Astrocyte of the cerebellum (primary cell): ENCODE results near the gene PGA5.

ENCODE experiments used
- DNase-seq: peaks from one replicate; pipeline ENCODE4 v3.0.0-alpha.2; 2011; ENCODE audit warnings: low read depth
- H3K4me3 ChIP-seq: 2 replicates; pipeline ENCODE4 v1.5.1; 2011; ENCODE audit warnings: mild to moderate bottlenecking, low read depth, low read length, moderate library complexity
- in situ Hi-C: cut with HindIII; loops from 2 replicates; pipeline ENCODE4 v1.10.0; 2017; ENCODE audit warnings: low sequenced_read_pairs
- TF ChIP-seq, protein P1 (sequence below): IDR thresholded peaks from 2 replicates; pipeline ENCODE4 v1.5.1; 2012; ENCODE audit warnings: low read length, low read depth, moderate library complexity, mild to moderate bottlenecking; ENCODE audit errors: missing control alignments

Gene PGA5

DNA sequence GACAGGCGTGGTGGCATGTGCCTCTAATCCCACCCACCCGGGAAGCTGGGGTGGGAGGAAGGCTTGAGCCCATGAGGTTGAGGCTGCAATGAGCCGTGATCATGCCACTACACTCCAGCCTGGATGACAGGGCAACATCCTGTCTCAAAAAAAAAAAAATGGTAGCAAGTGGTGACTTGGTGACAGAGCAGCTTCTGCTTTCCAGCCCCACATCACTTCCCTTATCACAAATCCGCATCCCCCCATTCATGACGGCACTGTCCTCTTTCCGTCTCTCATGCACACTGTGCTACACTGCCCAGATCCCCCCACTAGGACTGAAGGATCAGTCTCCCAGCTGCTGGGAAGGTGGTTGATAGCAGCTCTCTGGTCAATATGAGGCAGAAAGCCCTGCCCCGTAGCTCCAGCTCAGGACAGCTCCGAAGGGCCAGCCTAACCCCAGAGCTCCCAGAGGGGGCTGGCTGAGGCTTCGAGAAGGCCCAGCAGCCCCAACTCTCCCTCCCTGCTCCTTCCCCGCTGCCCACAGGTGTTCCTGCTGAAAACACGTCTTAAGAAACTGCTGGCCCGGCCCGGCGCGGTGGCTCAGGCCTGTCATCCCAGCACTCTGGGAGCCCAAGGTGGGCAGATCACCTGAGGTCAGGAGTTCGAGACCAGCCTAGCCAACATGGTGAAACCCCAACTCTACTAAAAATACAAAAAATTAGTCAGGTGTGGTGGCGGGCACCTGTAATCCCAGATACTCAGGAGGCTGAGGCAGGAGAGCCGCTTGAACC lies 15.9 kb downstream of the PGA5 start:
- DNase-seq = no peak
- in situ Hi-C loops = no loop called here
- H3K4me3 ChIP-seq = no peak overlapping the region
- TF ChIP-seq, protein P1, sequence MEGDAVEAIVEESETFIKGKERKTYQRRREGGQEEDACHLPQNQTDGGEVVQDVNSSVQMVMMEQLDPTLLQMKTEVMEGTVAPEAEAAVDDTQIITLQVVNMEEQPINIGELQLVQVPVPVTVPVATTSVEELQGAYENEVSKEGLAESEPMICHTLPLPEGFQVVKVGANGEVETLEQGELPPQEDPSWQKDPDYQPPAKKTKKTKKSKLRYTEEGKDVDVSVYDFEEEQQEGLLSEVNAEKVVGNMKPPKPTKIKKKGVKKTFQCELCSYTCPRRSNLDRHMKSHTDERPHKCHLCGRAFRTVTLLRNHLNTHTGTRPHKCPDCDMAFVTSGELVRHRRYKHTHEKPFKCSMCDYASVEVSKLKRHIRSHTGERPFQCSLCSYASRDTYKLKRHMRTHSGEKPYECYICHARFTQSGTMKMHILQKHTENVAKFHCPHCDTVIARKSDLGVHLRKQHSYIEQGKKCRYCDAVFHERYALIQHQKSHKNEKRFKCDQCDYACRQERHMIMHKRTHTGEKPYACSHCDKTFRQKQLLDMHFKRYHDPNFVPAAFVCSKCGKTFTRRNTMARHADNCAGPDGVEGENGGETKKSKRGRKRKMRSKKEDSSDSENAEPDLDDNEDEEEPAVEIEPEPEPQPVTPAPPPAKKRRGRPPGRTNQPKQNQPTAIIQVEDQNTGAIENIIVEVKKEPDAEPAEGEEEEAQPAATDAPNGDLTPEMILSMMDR = no peak

DNA sequence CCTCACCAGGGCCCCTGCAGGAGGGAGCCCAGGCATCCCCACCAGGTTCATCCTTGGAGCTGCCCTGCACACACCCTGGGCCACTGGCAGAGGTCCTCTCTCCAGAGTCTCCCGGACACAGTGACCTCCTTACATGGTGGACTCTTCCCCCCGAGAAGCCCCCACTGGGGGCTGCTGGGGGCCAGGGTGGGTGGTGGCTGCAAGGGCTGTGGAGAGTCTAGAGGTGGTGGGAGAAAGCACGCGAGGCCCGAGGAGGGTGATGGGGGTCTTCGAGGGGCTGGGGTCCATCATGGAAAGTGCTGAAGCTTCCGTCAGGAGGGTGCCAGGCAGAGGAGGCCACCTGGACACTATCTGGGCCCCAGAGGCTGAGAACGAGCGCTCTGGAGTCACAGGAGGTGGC lies 17.6 kb downstream of the PGA5 start:
- no peak for DNase-seq
- H3K4me3 ChIP-seq = no peak overlapping the region
- in situ Hi-C loops = no loop called here
- TF ChIP-seq, protein P1 = no peak

DNA sequence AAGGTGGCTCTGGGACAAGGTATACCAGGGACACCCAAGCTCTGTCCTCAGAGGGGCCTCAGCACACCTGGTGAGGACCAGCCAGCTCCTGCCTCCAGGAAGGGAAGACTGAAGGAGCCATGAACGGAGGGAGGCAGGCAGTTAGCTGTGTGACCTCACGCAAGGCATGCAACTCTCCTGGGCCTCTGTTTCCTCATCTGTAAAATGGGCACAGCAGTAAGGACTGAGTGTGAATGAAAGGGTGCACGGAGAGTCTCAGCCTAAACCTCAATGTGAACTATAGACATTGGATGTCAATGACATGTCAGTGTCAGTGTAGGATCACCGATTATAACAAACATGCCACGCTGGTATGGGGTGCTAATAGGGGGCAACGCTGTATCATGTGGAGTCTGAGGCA lies 18.4 kb downstream of the PGA5 start:
- no peak for DNase-seq
- in situ Hi-C loops = no loop called here
- H3K4me3 ChIP-seq = no peak overlapping the region
- TF ChIP-seq, protein P1 = no peak

DNA sequence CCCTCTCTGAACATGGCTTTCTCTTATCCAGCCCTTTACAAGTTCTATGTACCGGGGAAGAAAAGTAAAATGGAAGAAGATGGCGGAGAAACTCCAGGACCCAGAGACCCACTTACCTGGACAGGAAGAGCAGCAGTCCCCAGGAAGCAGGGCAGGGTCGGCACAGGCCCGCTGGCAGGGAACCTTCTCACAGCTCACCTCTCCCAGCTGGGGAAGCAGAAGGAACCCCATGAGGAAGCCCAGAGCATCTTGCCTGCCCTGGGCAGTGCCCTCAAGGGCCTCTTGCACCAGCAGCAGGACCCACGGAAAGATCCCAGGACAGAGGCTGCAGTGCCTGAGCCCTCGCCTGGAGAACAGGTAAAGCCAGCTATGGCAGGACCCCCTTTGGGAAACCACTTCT lies 23.4 kb downstream of the PGA5 start:
- no peak for DNase-seq
- TF ChIP-seq, protein P1 = no peak
- no peak overlapping the region for H3K4me3 ChIP-seq
- in situ Hi-C loops = no loop called here

DNA sequence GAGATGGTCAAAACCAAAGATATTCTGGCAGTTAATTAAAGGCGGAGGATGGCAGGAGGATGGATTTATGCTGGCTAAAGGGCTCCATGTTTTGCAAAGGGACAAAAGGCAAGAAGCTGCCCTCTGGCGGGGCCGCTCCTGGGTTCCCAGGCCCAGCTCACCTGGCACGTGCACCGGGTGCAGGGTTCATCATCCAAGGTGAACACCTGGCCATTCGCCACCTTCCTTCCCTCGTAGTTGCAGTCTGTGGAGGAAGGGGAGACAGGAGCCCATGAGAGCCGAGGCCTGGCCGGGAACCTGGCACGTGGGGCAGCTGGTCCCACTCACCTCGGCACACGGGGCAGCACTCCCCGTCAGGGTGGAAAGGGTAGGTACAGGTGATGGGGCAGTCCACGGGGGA lies 23.8 kb downstream of the PGA5 start:
- in situ Hi-C loops = no loop called here
- TF ChIP-seq, protein P1 = no peak
- H3K4me3 ChIP-seq = no peak overlapping the region
- DNase-seq = no peak

DNA sequence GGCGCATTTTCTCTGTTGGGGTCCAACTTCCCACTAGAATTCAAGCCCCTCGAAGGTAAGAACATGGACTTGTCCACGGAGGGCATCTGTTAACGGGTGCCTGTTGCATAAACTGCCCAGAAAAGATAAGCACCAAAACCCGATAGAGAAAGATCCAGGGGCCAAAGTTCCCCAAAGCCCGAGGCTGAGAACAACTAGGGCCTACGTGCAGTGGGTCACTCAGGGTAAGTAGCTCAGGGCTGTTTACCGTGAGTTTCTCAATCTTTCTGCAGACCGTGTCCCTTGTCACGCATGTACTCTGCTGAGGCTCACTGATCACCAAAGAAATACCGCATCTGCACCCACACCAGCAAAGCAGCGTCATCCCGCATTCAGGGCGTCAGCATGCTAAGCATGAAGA lies 24.4 kb downstream of the PGA5 start:
- in situ Hi-C loops = no loop called here
- H3K4me3 ChIP-seq = no peak overlapping the region
- TF ChIP-seq, protein P1 = no peak
- no peak for DNase-seq
